Effector CD8-positive, alpha-beta T cell (primary cell): ENCODE measurements around the gene HDAC5.

Experiments used
- DNase-seq: peaks from one replicate; lab custom pipeline; 2025; lab: John Stamatoyannopoulos, UW

HDAC5 gene

GRCh38 chr17:44087319-44087718 lies 36.1 kb downstream of the HDAC5 start:
- no peak for DNase-seq

- no peak for DNase-seq
Measured at GRCh38 chr17:44086364-44087311, 36.8 kb downstream of the HDAC5 start.

GRCh38 chr17:44085908-44086307 lies 37.5 kb downstream of the HDAC5 start:
- DNase-seq = no peak

- no peak for DNase-seq
Measured at GRCh38 chr17:44084921-44085320, 38.5 kb downstream of the HDAC5 start.

- no peak for DNase-seq
Measured at GRCh38 chr17:44084131-44084538, 39.3 kb downstream of the HDAC5 start.

- DNase-seq = no peak
Measured at GRCh38 chr17:44083250-44083849, 40.1 kb downstream of the HDAC5 start.

GRCh38 chr17:44082256-44082927 lies 41.0 kb downstream of the HDAC5 start:
- no peak for DNase-seq

GRCh38 chr17:44081681-44082080 lies 41.8 kb downstream of the HDAC5 start:
- no peak for DNase-seq

- no peak for DNase-seq
Measured at GRCh38 chr17:44079877-44080821, 43.3 kb downstream of the HDAC5 start.

- DNase-seq = no peak
Measured at GRCh38 chr17:44078412-44078811, 45.0 kb downstream of the HDAC5 start.

- DNase-seq = no peak
Measured at GRCh38 chr17:44077595-44077909, 45.9 kb downstream of the HDAC5 start.

GRCh38 chr17:44076716-44077594 lies 46.5 kb downstream of the HDAC5 start:
- DNase-seq = no peak

GRCh38 chr17:44075598-44076293 lies 47.7 kb downstream of the HDAC5 start:
- no peak for DNase-seq

- DNase-seq = no peak
Measured at GRCh38 chr17:44074911-44075285, 48.5 kb downstream of the HDAC5 start.

- DNase-seq = no peak
Measured at GRCh38 chr17:44074231-44074910, 49.1 kb downstream of the HDAC5 start.

- DNase-seq = no peak
Measured at GRCh38 chr17:44071772-44072171, 51.7 kb downstream of the HDAC5 start.

GRCh38 chr17:44071198-44071520 lies 52.3 kb downstream of the HDAC5 start:
- DNase-seq = no peak

- DNase-seq = peak; percentile 66
Measured at GRCh38 chr17:44070455-44071197, 52.8 kb downstream of the HDAC5 start, which contains the start of gene G6PC3. TSS of gene G6PC3 (plus strand) at chr17:44070735. CDS start at chr17:44070966, 231 bp downstream.

- no peak for DNase-seq
Measured at GRCh38 chr17:44069974-44070454, 53.4 kb downstream of the HDAC5 start.
